HG03521 (cell line): Measurements from ENCODE around the gene CACYBP.

Experiments used
- ATAC-seq: cut with Tn5 transposase; IDR thresholded peaks from one replicate; pipeline ENCODE4 v1.9.1; 2021; ENCODE audit warnings: mild to moderate bottlenecking, moderate library complexity; ENCODE audit not compliant: unreplicated experiment

The CACYBP gene

GRCh38 chr1:174971902-174972301 lies 27.8 kb upstream of the CACYBP start:
- ATAC-seq: no peak

GRCh38 chr1:174974711-174975119 lies 25.0 kb upstream of the CACYBP start:
- ATAC-seq: no peak

GRCh38 chr1:174975764-174976163 lies 24.0 kb upstream of the CACYBP start:
- ATAC-seq: no peak

GRCh38 chr1:174976436-174977108 lies 23.2 kb upstream of the CACYBP start:
- ATAC-seq: no peak

- ATAC-seq: no peak
Observed at GRCh38 chr1:174982971-174983689, 16.6 kb upstream of the CACYBP start.

GRCh38 chr1:174984952-174985351 lies 14.8 kb upstream of the CACYBP start:
- ATAC-seq: no peak

GRCh38 chr1:174988539-174988938 lies 11.2 kb upstream of the CACYBP start:
- no peak for ATAC-seq

GRCh38 chr1:174988986-174989385 lies 10.8 kb upstream of the CACYBP start:
- peak; percentile 47 for ATAC-seq

GRCh38 chr1:174989536-174990220 lies 10.1 kb upstream of the CACYBP start:
- ATAC-seq: no peak

GRCh38 chr1:174990382-174990999 lies 9.3 kb upstream of the CACYBP start:
- ATAC-seq: no peak

- no peak for ATAC-seq
Observed at GRCh38 chr1:174991473-174991872, 8.3 kb upstream of the CACYBP start.

- ATAC-seq: no peak
Observed at GRCh38 chr1:174995121-174995520, 4.6 kb upstream of the CACYBP start.

GRCh38 chr1:174995916-174996315 lies 3.8 kb upstream of the CACYBP start:
- no peak for ATAC-seq

GRCh38 chr1:174996476-174996875 lies 3.3 kb upstream of the CACYBP start:
- no peak for ATAC-seq

- ATAC-seq: no peak
Observed at GRCh38 chr1:174997041-174997440, 2.7 kb upstream of the CACYBP start.

GRCh38 chr1:174998569-174999215 lies 1.1 kb upstream of the CACYBP start:
- no peak for ATAC-seq

GRCh38 chr1:174999216-174999935 lies 371 bp upstream of the CACYBP start:
- peak; percentile 74 for ATAC-seq

GRCh38 chr1:175000697-175001187 lies 995 bp downstream of the CACYBP start:
- ATAC-seq: no peak

- no peak for ATAC-seq
Observed at GRCh38 chr1:175002910-175003517, 3.3 kb downstream of the CACYBP start.

- ATAC-seq: no peak
Observed at GRCh38 chr1:175003521-175003920, 3.8 kb downstream of the CACYBP start.
